Ishikawa (cell line): ENCODE measurements around the gene LYL1.

Source experiments
- CREB1 ChIP-seq: IDR thresholded peaks from 2 replicates; pipeline ENCODE4 v1.6.1; 2012; ENCODE audit warnings: low read depth
- EP300 ChIP-seq: IDR thresholded peaks from 2 replicates; pipeline ENCODE4 v1.6.1; 2012; ENCODE audit warnings: borderline replicate concordance
- MAX ChIP-seq: IDR thresholded peaks from 2 replicates; pipeline ENCODE4 v1.6.1; 2012
- NFIC ChIP-seq: IDR thresholded peaks from 2 replicates; pipeline ENCODE4 v1.6.1; 2012
- REST ChIP-seq: IDR thresholded peaks from 2 replicates; pipeline ENCODE4 v1.6.1; 2012; ENCODE audit warnings: low read depth, mild to moderate bottlenecking
- TAF1 ChIP-seq: IDR thresholded peaks from 2 replicates; pipeline ENCODE4 v1.6.1; 2012; ENCODE audit warnings: low read depth, mild to moderate bottlenecking
- YY1 ChIP-seq: IDR thresholded peaks from 2 replicates; pipeline ENCODE4 v1.6.1; 2012; ENCODE audit warnings: low read depth
- TF ChIP-seq, protein P1 (sequence below): IDR thresholded peaks from 2 replicates; pipeline ENCODE4 v1.6.1; 2012

DNA sequence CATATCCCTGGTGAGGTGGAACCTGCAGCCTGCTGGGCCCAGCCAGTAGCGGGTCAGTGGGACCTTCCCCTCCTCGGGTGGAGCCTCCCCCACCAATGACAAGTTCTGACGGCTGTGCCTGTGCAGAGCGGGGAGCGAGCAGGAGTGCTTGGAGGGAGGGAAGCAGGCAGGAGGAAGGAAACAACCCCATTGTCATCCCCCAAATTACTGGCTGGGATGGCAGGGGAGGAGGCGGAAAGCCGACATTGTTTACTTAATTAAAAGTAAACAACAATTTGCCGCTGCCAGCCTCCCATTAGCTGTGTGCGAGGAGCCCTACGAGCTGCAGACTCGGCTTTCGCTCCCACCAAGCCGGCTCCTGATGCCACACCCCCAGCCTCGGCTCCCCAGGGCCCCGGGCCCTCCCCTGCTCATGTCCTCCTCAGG lies 45.5 kb downstream of the LYL1 start:
- no peak for TF ChIP-seq EP300
- TF ChIP-seq MAX: no peak
- no peak for TF ChIP-seq YY1
- no peak for TF ChIP-seq REST
- TF ChIP-seq NFIC: no peak
- TF ChIP-seq, protein P1, sequence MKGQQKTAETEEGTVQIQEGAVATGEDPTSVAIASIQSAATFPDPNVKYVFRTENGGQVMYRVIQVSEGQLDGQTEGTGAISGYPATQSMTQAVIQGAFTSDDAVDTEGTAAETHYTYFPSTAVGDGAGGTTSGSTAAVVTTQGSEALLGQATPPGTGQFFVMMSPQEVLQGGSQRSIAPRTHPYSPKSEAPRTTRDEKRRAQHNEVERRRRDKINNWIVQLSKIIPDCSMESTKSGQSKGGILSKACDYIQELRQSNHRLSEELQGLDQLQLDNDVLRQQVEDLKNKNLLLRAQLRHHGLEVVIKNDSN: no peak
- no peak for TF ChIP-seq TAF1
- TF ChIP-seq CREB1: no peak
